ENCODE data around the gene BBX.

BBX gene

GRCh38 chr3:107600780-107601179 lies 78.0 kb downstream of the BBX start:
- no peak for DNase-seq (ENCODE audit: low read depth)

GRCh38 chr3:107604057-107604822 lies 81.5 kb downstream of the BBX start:
- no peak for DNase-seq (ENCODE audit: low read depth)

- DNase-seq (ENCODE audit: low read depth) = no peak
These were observed 89.2 kb downstream of the BBX start for GRCh38 chr3:107611775-107612469.

GRCh38 chr3:107612664-107613084 lies 89.9 kb downstream of the BBX start:
- no peak for DNase-seq (ENCODE audit: low read depth)

GRCh38 chr3:107619549-107619948 lies 96.8 kb downstream of the BBX start:
- DNase-seq (ENCODE audit: low read depth) = no peak

- no peak for DNase-seq (ENCODE audit: low read depth)
These were observed 97.8 kb downstream of the BBX start for GRCh38 chr3:107620534-107620933.

- DNase-seq (ENCODE audit: low read depth) = no peak
These were observed 98.7 kb downstream of the BBX start for GRCh38 chr3:107621465-107621864.

GRCh38 chr3:107627962-107628542 lies 105.3 kb downstream of the BBX start:
- DNase-seq (ENCODE audit: low read depth) = no peak

- no peak for DNase-seq (ENCODE audit: low read depth)
These were observed 106.8 kb downstream of the BBX start for GRCh38 chr3:107629566-107629965.

GRCh38 chr3:107630779-107631178 lies 108.0 kb downstream of the BBX start:
- DNase-seq (ENCODE audit: low read depth) = no peak

- no peak for DNase-seq (ENCODE audit: low read depth)
These were observed 109.8 kb downstream of the BBX start for GRCh38 chr3:107632576-107632975.

- no peak for DNase-seq (ENCODE audit: low read depth)
These were observed 110.8 kb downstream of the BBX start for GRCh38 chr3:107633327-107634098.

- DNase-seq (ENCODE audit: low read depth) = no peak
These were observed 111.3 kb downstream of the BBX start for GRCh38 chr3:107634099-107634489.

- no peak for DNase-seq (ENCODE audit: low read depth)
These were observed 114.8 kb downstream of the BBX start for GRCh38 chr3:107637416-107638183.

- no peak for DNase-seq (ENCODE audit: low read depth)
These were observed 119.0 kb downstream of the BBX start for GRCh38 chr3:107641572-107642307.

GRCh38 chr3:107643038-107643883 lies 120.5 kb downstream of the BBX start:
- no peak for DNase-seq (ENCODE audit: low read depth)

- DNase-seq (ENCODE audit: low read depth) = peak; percentile 20
These were observed 121.9 kb downstream of the BBX start for GRCh38 chr3:107644631-107645030.

- no peak for DNase-seq (ENCODE audit: low read depth)
These were observed 128.0 kb downstream of the BBX start for GRCh38 chr3:107650788-107651187.

GRCh38 chr3:107651782-107652181 lies 129.0 kb downstream of the BBX start:
- DNase-seq (ENCODE audit: low read depth) = no peak

GRCh38 chr3:107654218-107654617 lies 131.5 kb downstream of the BBX start:
- no peak for DNase-seq (ENCODE audit: low read depth)
